ENCODE data around the gene DHX16.
A peak's percentile ranks its signal among the peaks of the same experiment; 100 is the strongest.

DHX16 gene

DNA sequence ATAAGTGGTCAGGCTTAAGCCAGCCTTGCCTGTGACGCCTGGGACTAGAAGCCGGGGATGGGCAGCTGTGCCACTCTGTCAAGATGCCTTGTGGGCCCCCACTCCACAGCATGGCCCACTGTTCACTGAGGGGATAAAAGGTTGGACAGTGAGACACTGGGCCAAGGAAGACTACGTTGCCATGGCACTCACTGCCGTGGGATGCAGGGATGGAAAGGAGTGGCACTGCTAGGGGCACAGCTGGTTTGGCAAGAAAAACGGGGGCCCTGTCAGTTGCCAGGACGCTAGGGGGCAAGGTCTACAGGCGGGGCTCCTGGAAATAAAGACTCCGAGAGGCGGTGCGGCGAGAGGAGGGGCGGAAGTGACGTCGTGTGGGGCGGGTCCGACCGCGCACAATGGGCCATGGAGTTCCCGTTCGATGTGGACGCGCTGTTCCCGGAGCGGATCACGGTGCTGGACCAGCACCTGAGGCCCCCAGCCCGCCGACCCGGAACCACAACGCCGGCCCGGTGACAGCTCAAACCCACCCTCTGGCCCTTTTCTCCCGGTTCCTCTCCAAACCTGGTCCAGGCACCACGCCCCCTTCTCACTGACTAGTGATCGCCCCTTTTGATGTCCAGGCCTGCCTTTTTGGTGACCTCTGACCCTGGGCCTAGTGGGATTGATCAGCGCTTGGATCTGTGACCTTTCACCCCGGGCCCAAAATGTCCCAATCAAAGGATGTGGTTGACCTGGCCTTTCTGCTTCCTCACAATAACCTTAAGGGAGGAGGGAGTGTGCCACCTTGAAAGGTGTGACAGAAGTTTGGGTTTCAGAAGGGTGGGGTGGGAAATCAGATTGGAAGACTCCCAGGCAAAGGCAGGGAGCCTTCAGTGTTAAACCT, 46.1 kb downstream of the DHX16 start, which contains the start of gene ATAT1:
TSS of gene ATAT1 (plus strand) at position 391 of the 883 bp plus-strand sequence.
- peak; percentile 47 to 58 for DNase-seq

DNA sequence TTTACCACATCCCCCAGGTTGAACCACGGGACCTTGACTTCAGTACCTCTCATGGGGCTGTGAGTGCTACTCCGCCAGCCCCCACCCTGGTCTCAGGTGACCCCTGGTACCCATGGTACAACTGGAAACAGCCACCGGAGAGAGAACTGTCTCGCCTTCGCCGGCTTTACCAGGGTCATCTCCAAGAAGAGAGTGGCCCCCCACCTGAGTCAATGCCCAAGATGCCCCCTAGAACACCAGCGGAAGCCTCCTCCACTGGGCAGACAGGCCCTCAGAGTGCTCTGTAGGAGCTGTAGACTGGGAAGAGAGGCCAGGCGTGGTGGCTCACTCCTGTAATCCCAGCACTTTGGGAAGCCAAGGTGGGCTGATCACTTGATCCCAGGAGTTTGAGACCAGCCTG, 47.3 kb downstream of the DHX16 start:
- DNase-seq = no peak

DNA sequence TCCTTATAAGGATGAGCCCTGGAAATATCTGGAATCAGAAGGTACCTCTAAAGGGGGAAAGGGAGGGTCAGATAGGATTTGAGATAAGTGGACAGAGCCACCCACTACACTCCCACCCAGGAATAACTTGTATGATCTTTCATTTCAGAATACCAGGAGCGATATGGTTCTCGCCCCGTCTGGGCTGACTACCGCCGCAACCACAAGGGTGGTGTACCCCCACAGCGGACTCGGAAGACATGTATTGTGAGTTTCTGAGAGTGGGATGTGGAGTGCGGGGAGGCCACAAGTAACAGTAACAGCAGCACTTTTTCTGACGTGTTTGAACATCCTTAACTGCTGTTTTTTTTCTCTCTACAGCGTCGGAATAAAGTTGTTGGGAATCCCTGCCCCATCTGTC, 53.2 kb downstream of the DHX16 start:
- DNase-seq = no peak

DNA sequence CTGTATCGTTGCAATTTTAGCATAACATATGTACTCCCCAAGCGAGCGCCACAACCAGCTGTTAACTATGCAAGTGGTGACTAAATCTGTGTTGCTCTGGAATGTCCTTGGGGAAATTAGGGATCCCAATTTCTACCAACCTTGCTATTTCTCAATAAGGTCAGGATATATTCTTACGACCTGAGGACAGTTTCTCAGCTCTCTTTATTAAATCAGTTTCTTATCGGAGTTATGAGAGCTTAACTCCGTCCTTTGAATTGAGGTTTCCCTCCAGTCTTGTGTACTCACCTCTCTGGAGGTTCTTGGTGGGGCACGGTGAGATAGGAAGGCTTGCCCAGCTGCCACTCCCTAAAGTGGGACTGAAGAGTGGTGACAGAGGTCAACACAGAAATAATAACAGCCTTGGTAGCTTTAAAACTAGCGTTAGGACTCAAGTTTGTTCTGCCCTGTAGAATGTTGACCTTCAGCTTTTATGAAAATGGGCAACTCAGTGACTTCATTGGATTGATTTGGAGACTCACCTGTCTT, 54.5 kb downstream of the DHX16 start:
- no peak for DNase-seq

DNA sequence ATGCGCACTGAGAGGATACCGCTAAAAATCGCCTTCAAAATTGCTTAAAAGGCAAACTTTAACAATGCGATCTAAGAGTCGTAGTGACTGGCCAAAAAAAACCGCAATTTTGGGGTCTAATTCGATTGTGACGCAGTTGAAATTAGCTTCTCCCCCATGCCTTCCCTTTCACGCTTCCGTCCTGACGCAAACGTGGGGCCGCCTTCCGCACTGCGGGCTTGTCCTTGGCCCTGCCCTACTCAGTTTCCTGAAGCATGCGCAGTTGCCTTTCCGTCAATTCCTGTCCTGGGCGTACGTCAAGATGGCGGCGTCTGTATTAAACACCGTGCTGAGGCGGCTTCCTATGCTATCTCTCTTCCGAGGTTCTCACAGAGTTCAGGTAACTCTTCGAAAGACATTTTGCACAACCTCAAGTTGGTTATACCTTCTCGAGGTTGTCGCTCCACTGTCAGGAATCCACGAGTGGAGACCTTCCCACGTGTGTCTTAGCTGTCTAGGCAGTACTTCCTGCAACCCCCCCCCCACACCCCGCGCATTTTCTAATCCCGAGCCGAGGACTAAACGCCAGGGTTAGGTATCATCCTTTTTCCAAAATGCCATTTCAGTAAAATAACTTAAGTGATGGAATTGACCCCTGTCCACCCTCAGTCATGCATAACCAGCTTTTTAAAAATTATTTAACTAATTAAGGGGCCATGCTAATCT, 55.1 kb downstream of the DHX16 start, which contains the start of gene MRPS18B:
TSS of gene MRPS18B (plus strand) at position 276 of the 705 bp plus-strand sequence. CDS start at position 302, 26 bp downstream.
- DNase-seq = peak; percentile 91 to 100

DNA sequence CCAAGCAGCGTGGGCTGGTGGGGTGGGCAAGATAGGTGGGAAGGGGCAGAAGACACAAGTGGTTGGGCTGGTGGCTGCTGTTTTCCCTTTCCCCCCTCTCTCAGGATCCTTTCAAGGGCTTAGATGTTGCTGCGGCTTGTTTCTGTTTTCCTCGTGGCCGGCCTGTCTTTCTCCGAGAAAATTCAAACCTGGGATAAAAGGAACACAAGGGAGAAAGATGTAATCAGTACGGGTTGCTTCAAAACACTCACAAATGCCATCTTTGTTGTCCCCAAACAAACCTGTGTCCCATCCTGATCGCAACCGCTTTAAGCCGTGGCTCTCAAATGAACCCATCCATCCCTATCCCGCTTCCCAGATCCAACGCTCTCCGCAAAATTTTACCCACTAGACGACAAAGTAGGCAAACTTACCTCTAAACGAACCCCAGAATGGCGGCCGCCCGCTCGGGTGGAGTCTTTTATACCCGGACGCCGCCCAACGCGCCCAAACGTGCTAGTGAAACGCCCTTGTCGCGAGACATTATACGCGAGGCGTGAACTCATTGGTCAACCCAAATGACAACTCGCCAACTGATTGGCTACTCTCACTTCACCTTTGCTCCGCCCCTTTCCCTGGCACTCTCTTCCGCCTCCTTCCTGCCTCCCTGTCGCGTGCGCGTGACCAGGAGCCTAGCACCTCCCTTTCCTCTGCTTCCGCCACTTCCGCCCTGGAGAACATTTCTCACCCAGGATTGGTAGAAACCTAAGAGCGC, 55.8 kb downstream of the DHX16 start, which contains the start of gene PPP1R10:
TSS of gene PPP1R10 (minus strand) at position 433 of the 754 bp plus-strand sequence. CDS start 7,299 bp downstream, outside the sequence.
- DNase-seq = peak; percentile 94 to 100

DNA sequence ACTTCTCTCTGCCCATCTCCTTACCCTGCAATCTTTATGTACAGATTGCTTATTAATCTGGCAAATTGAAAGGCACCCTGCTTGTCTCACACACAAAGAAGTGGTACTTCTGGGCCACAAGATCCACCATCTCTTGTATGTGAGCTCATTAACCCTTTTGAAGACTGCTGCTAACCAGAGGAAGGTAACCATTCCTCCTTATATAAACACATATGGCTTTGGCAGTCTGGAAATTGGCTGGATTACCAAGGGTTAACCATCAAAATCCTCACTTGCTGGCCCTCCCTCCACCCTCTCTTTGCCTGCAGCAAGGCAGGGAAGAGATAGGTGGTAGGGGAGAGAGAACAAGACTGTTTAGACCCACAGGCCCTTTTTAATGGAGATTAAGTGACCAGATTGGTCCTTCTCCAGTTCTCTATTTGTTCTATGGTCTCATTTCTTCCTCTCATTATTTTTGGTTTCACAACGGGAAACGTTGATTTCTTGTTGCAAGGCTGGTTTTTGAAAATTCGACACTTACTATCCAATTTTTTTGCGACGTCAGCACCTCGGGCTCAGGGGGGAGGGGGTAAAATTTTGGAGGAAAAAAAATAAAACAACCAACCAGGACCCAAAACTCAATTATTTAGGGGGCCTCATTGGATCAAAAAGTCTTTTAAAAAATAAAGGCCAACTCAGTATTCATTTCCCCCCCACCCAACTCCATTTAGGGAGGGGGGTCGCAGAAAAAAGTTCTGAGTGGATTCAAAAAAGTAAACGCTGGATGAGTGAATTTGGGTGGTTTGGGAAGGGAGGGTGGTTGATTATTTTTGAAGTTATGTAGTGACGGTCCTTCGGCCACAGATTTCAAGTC, 56.6 kb downstream of the DHX16 start:
- DNase-seq = peak in 1 of 2 experiments; percentile 37

DNA sequence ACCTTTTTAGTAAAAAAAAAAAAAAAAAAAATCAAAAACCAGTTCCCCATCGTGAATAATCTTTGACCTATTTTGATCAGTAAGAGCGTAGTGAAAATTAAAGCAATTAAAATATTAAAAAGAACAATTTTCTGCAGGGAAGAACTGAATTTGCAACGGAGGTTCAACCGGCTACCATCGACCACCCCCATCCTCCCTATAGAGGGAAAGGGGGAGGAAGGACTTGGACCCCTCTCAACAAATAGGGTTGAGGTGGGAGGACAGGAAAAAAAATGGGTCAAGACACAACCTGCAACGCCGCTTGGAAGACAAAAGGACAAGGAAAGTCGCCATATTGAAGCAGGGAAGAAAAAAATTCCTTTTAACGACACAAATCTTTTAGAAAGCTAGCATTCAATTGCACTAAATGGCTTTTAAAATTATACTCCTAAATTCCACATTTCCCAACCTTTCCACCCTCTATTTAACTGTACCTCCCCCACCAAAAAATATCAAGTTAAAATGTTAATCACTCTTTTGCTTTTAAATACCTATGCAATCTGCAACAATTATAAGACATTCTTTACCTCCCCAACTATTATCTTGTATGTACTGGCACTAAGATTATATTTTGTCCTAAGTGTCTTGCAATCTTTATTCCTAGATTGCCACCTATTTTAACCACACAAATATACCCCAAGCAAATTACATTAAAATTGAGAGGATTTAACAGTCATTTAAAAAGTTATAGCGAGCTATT, 57.4 kb downstream of the DHX16 start:
- DNase-seq = no peak

DNA sequence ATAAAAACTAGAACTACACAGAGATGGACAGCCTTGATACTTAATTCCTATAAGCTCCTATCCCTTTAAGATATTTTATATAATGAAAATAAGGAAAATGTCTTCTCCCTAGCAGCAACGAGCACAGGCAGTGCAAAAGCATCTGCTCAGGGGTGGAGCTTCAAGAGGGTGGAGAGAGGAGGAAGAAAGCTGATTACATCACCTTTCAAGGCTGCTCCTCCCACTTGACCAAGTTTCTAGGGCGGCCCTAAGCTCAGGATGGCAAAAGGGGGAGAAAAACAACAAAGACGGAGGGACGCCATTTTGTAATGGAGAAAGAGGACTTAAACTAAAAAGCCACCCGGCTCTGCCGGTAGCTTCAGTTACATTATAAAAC, 58.0 kb downstream of the DHX16 start:
- peak; percentile 77 to 80 for DNase-seq

DNA sequence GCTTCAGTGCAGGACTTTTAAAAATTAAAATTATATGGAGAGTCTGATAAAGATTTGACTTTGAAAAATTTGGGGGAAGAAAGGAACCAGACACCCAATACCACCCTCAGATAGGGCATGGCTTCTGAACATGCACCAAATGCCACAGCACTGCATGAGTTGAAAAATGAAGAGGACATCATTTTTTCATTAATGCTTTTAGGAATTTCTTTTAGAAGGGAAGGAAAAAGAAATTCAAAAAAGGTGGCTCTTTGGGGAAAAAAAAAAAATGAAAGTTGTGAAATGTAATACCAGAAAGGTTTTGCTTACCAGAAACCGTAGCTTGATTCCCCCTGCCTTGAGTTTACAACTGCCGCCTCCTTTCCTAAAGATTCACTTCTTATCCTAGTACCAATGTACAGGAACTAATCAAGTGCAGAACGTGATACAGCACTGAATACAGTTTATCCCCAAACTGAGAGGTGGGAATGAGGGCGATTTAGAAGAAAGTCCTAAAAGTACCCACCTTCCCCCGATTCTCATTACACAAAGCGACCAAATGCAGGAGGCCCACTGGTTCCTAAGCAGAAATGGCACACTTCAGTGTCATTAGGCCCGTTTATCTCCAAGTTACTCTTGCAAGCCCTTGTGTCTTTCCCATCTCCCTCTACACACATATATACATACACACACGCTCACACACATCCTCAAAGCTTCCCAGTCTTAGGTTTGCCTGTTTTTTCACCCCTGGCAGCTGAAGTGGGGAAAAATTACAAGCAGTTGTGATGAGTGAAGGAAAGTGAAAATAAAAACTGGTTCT, 58.6 kb downstream of the DHX16 start:
- DNase-seq = no peak

DNA sequence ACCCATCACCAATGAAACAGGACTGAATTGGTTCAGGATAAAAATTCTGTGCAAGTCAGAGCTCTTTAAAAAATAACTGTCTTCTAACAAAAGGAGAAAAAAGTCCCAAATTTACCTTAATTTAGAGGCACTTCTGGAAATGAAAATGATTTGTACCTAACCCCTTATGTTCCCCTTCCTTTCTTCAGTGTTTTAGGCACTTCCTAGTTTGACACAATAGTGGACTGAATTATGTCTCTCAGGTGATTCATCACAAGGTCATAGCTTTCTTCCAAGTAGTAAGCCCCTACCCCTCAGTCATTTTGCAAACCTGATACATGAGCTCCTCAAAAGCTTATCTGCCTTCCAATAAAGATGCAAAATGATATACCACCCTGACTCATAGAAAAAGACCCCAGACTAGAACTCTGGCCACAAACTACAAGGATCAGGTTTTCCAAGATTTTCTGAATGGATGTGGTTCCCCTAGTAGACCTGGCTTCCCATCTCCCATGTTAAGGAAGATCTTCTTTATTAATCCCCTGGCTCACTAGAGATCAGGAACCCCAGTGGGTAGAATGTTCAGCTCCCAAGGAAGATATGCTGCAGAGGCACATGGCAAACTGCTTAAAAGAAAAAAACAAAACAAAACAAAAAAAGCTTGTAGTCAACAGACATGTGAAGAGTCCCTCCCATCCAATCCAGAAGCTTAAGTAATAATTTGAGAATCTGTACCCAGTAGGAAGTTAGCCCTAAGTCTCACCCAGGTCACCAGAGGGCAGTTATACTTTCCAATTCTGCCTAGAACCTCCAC, 59.4 kb downstream of the DHX16 start:
- no peak for DNase-seq

DNA sequence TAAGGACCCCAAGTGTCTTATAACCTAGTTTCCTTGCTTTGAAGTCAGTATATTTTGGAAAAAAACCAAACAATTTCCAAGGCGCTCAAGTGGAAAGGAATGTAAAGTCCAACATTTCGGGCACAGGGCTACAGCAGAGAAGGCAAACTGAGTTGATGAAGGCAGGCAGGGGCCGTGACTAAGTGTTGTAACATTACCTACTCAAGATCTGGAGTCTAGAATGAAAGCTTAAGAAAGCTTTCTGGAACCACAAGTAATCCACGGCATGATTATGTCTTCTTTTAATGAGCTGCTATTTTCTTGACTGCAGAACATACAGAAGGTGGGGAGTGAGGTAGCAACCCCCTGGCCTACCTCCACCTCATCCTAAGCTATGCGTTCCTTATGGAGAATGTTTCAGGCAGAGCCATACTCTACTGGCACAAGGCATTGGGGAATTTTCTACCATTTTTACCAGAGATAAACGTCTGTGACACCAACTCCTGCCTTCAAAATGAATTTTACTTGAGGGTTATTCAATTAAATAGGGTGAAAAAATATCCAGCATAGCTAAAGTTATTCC, 60.0 kb downstream of the DHX16 start:
- no peak for DNase-seq

DNA sequence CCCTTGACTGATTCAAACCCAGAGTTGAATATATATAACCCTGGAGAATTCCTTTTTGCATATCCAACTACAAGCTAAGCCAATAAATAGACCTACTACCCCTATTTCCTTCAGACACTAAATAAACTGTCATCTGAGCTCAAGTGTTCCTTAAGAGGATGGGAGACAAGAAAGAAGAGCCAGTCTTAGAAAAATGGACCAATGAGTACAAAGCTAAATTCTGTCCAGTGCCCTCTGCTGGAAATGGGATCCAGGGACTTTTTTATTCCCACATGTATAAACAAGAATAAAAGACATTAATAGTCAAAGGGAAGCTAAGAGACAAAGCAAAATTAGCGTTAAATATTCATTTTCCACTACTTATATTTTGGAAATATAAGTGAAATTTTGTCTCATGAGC, 60.6 kb downstream of the DHX16 start:
- DNase-seq = no peak

DNA sequence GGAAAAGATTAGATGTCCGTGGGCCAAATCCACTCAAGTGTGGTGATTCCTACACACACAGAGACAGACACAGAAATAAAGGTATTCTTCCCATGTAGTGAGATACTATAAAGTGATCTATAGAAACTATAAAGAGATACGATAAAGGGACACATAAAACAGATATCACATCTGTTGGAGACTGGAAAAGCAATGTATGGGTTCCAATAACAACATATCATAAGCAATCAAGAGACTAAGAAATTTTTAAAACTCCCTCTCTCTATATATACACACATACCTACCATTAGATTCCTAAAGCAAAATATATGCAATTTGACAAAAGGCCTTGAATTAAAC, 61.0 kb downstream of the DHX16 start:
- no peak for DNase-seq

DNA sequence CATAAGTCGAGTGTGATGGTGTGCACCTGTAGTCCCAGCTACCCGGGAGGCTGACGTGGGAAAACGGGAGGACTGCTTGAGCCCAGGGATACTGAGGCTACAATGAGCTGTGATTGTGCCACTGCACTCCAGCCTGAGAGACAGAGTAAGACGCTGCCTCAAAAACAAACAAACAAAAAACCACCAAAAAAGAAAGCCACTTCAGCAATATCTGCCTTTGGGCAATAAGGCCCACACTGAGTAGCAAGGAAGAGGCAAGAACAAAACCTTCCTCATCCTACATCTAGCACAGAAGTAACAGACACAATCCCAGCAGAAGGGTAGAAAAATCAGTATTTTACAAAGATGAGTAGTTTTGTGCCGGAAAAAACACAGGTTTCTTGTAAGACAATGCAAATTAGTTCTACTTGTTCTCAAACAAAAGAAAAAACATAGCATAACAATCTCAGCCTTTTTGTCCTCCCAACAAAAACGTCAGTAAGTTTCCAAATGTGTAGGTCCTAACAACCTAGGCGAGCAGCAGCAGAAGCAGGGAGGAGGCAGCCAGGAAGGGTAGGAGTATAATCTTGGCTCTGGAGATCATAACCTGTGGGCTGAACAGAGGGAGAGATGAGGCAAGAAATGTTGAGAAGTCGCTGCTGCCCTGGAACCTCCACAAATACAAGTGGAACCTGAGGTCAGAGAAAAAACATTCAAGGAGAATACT, 61.5 kb downstream of the DHX16 start:
- no peak for DNase-seq

DNA sequence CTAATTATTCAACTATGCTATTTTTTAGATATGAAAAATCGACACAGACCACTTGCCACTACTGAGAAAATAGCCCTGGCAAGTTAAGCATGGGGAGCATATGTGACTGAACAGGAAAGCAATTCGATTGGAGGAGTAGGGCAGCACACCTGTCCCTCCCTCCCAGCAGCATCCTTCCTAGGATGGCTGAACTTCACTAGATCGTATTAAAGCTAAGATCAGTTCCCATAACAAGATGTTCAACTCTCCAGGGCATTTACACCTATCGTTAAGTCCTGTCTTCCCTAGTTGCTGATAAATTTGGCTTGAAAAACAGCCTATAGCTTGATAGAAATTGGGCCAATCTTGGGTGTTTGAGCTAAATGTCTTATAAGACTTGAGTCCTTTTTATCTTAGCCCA, 62.7 kb downstream of the DHX16 start:
- no peak for DNase-seq

DNA sequence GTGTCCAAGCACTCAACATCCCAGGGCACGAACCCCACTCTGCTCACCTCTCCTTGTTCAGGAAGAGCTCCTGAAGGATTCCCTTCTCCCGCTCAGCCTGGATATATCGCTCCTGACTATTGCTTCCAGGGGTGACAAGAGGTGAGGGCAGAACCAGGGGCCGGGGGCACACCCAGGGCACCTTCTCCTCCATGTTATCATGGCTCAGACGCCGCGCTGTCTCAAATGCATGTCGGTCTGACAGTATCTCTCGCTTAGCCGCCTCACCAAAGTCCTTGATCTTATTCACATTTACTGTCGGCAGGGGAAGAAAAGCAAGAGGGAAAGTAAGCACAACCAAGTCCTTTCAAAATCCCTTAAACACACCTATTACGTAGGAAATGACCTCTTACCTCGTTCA, 68.8 kb downstream of the DHX16 start:
- DNase-seq = no peak
